DND-41 (cell line): ENCODE results near the gene EPB41L4A.

Source experiments
- ATAC-seq: fragments of 200-7000 bp; cut with Tn5 transposase; 3 replicates; pipeline ENCODE4 v1.9.1; 2021; ENCODE audit warnings: low read depth; ENCODE audit not compliant: insufficient read depth
- DNase-seq: peaks from one replicate; pipeline ENCODE4 v3.0.0-alpha.2; 2020
- H2AFZ ChIP-seq: 2 replicates; pipeline ENCODE4 v1.6.0; 2012; ENCODE audit warnings: low read depth, low read length
- H3K27ac ChIP-seq: 2 replicates; pipeline ENCODE4 v1.5.1; 2012; ENCODE audit warnings: low read length, inconsistent platforms
- H3K27me3 ChIP-seq: fragments of 200-600 bp; sonication (generic); 2 replicates; pipeline ENCODE4 v1.6.0; 2012; ENCODE audit warnings: low read length, mild to moderate bottlenecking, inconsistent platforms; ENCODE audit not compliant: insufficient read depth, poor library complexity
- H3K36me3 ChIP-seq: 2 replicates; pipeline ENCODE4 v1.5.1; 2012; ENCODE audit warnings: low read length, inconsistent platforms; ENCODE audit not compliant: insufficient read depth
- H3K4me1 ChIP-seq: 2 replicates; pipeline ENCODE4 v1.5.1; 2012; ENCODE audit warnings: mild to moderate bottlenecking, low read length; ENCODE audit not compliant: insufficient read depth
- H3K4me2 ChIP-seq: 2 replicates; pipeline ENCODE4 v1.6.0; 2012; ENCODE audit warnings: mild to moderate bottlenecking, moderate library complexity, low read length, inconsistent platforms; ENCODE audit not compliant: insufficient read depth
- H3K4me3 ChIP-seq, 2 experiments: fragments of 200-600 bp in 1 of 2; shearing (Covaris generic) in 1 of 2; 2 replicates each; pipeline ENCODE4 v1.5.1; 2012 to 2016; ENCODE audit warnings: inconsistent platforms in 2 of 2, low read length in 2 of 2, mild to moderate bottlenecking in 2 of 2, low read depth in 1 of 2, moderate library complexity in 1 of 2
- H3K79me2 ChIP-seq: 2 replicates; pipeline ENCODE4 v1.6.0; 2012; ENCODE audit warnings: low read length, inconsistent platforms; ENCODE audit not compliant: insufficient read depth
- H3K9ac ChIP-seq: 2 replicates; pipeline ENCODE4 v1.6.0; 2012; ENCODE audit warnings: low read depth, mild to moderate bottlenecking, inconsistent platforms, low read length, moderate library complexity
- H3K9me3 ChIP-seq: 2 replicates; pipeline ENCODE4 v1.5.1; 2012; ENCODE audit warnings: low read length, moderate library complexity, mild to moderate bottlenecking, inconsistent platforms; ENCODE audit not compliant: insufficient read depth, severe bottlenecking
- H4K20me1 ChIP-seq: 2 replicates; pipeline ENCODE4 v1.6.0; 2012; ENCODE audit warnings: low read length; ENCODE audit not compliant: insufficient read depth
- CTCF ChIP-seq: IDR thresholded peaks from 2 replicates; pipeline ENCODE4 v1.5.1; 2012; ENCODE audit warnings: borderline replicate concordance, low read length, moderate library complexity, mild to moderate bottlenecking; ENCODE audit not compliant: poor library complexity, severe bottlenecking; ENCODE audit errors: extremely low read depth
- EZH2 ChIP-seq: IDR thresholded peaks from 3 replicates; pipeline ENCODE4 v1.6.1; 2012; ENCODE audit warnings: borderline replicate concordance, low read depth, mild to moderate bottlenecking, moderate library complexity, low read length, inconsistent platforms; ENCODE audit not compliant: severe bottlenecking

The EPB41L4A gene

GRCh38 chr5:112276991-112277390 lies 142.1 kb downstream of the EPB41L4A start:
- no peaks in the 10 kb centered on the region for H3K79me2 ChIP-seq
- no peak overlapping the region for H3K4me2 ChIP-seq
- no peaks in the 10 kb centered on the region for H3K9me3 ChIP-seq
- H3K27ac ChIP-seq = no peak overlapping the region
- no peaks in the 10 kb centered on the region for H3K36me3 ChIP-seq
- no peak for ATAC-seq
- peaks cover 15% of the 10 kb centered on the region for H3K27me3 ChIP-seq
- no peak overlapping the region for H3K4me3 ChIP-seq
- H3K4me1 ChIP-seq = no peaks in the 10 kb centered on the region
- no peak for TF ChIP-seq EZH2
- TF ChIP-seq CTCF = no peak
- DNase-seq = no peak
- no peak overlapping the region for H3K9ac ChIP-seq
- H4K20me1 ChIP-seq = no peaks in the 10 kb centered on the region
- no peak overlapping the region for H2AFZ ChIP-seq

GRCh38 chr5:112275671-112276070 lies 143.4 kb downstream of the EPB41L4A start:
- no peak overlapping the region for H2AFZ ChIP-seq
- DNase-seq (no peak), ATAC-seq (no peak)
- no peaks in the 10 kb centered on the region for H3K79me2 ChIP-seq
- H3K4me3 ChIP-seq = no peak overlapping the region
- no peak for TF ChIP-seq EZH2
- H3K27ac ChIP-seq = no peak overlapping the region
- H3K4me1 ChIP-seq = no peaks in the 10 kb centered on the region
- H3K9ac ChIP-seq = no peak overlapping the region
- no peaks in the 10 kb centered on the region for H4K20me1 ChIP-seq
- no peaks in the 10 kb centered on the region for H3K36me3 ChIP-seq
- H3K9me3 ChIP-seq = no peaks in the 10 kb centered on the region
- peaks cover 10% of the 10 kb centered on the region for H3K27me3 ChIP-seq
- H3K4me2 ChIP-seq = no peak overlapping the region

- no peak overlapping the region for H3K27ac ChIP-seq
- no peak for ATAC-seq
- H3K79me2 ChIP-seq = no peaks in the 10 kb centered on the region
- no peak overlapping the region for H3K9ac ChIP-seq
- no peaks in the 10 kb centered on the region for H3K36me3 ChIP-seq
- no peak overlapping the region for H3K4me2 ChIP-seq
- no peak overlapping the region for H3K4me3 ChIP-seq
- no peaks in the 10 kb centered on the region for H3K9me3 ChIP-seq
- no peaks in the 10 kb centered on the region for H4K20me1 ChIP-seq
- no peak for DNase-seq
- H2AFZ ChIP-seq = no peak overlapping the region
- TF ChIP-seq EZH2 (no peak), CTCF (no peak)
- no peaks in the 10 kb centered on the region; the same call in 1 of the 2 replicates for H3K4me1 ChIP-seq
- H3K27me3 ChIP-seq = peaks cover 14% of the 10 kb centered on the region
Measured at GRCh38 chr5:112270299-112271293, 148.5 kb downstream of the EPB41L4A start.

GRCh38 chr5:112267231-112267630 lies 151.8 kb downstream of the EPB41L4A start:
- no peak for ATAC-seq
- Histone ChIP-seq H3K4me3 (no peak overlapping the region), H3K4me1 (no peaks in the 10 kb centered on the region; the same call in 1 of the 2 replicates), H2AFZ (no peak overlapping the region), H3K27ac (no peak overlapping the region), H4K20me1 (no peaks in the 10 kb centered on the region), H3K9ac (no peak overlapping the region), H3K9me3 (no peaks in the 10 kb centered on the region), H3K27me3 (peaks cover 8% of the 10 kb centered on the region), H3K79me2 (no peaks in the 10 kb centered on the region), H3K36me3 (no peaks in the 10 kb centered on the region), H3K4me2 (no peak overlapping the region)
- DNase-seq = no peak
- TF ChIP-seq EZH2 (no peak), CTCF (no peak)
